Large intestine (tissue), 12 donors: ENCODE results near the gene ZNF155. TPM values are rescaled to one million over a fixed set of nuclear protein-coding genes. Genes with fewer than 3 reads are reported as not detected.
"Not testable (repeated sequence)": the region's sequence is repeated elsewhere in the genome, so short reads cannot be mapped to it uniquely, and the experiment has no call there.

Experiments used
- DNase-seq, 2 donors: peaks; one replicate each; pipeline versions ENCODE4 v3.0.0 to v3.0.0-alpha.2; 2013
- H3K27ac ChIP-seq: one replicate; pipeline ENCODE4 v1.5.1; 2013; ENCODE audit warnings: low read length
- H3K27me3 ChIP-seq: 2 replicates; pipeline ENCODE4 v1.6.1; 2013; ENCODE audit warnings: low read length; ENCODE audit not compliant: control insufficient read depth, insufficient read depth
- H3K36me3 ChIP-seq: 2 replicates; pipeline ENCODE4 v1.6.1; 2013; ENCODE audit warnings: low read length; ENCODE audit not compliant: control insufficient read depth, insufficient read depth
- H3K4me1 ChIP-seq: one replicate; pipeline ENCODE4 v1.6.1; 2013; ENCODE audit warnings: low read length; ENCODE audit not compliant: control insufficient read depth, insufficient read depth
- H3K4me3 ChIP-seq: one replicate; pipeline ENCODE4 v1.5.1; 2013; ENCODE audit warnings: low read length
- H3K9me3 ChIP-seq: one replicate; pipeline ENCODE4 v1.6.1; 2013; ENCODE audit warnings: mild to moderate bottlenecking, low read depth, low read length, moderate library complexity; ENCODE audit not compliant: control insufficient read depth
- whole genome bisulfite sequencing: methylation state at CpG from one replicate; pipeline ENCODE4 v1.1.5; 2013; ENCODE audit warnings: low lambda C conversion rate; ENCODE audit not compliant: insufficient coverage; 5-methylcytosine and 5-hydroxymethylcytosine counted together
- long read RNA-seq, 11 donors: transcript quantifications; one replicate each; lab custom pipeline, GENCODE V29; 2026
- polyA plus RNA-seq: library from polyadenylated mRNA; unstranded; fragments of 120-200 nt; gene quantifications from one replicate; pipeline ENCODE4 v1.2.1, GENCODE V29; 2013

The ZNF155 gene
- 7.7 TPM for polyA plus RNA-seq
- long read RNA-seq, donor 1 = 0 reads
- long read RNA-seq, donor 2, partial matches to known transcripts = 0 of 1 reads
- long read RNA-seq, donor 2, other reads (novel, unspliced or antisense) = 0 of 1 reads
- long read RNA-seq, donor 3, partial matches to known transcripts = 0 of 3 reads
- long read RNA-seq, donor 3, other reads (novel, unspliced or antisense) = 0 of 3 reads
- long read RNA-seq, donor 4, partial matches to known transcripts = 0 of 1 reads
- long read RNA-seq, donor 4, other reads (novel, unspliced or antisense) = 0 of 1 reads
- long read RNA-seq, donor 5, partial matches to known transcripts = 0 of 3 reads
- long read RNA-seq, donor 5, other reads (novel, unspliced or antisense) = 0 of 3 reads
- long read RNA-seq, donor 6, partial matches to known transcripts = 0 of 1 reads
- long read RNA-seq, donor 6, other reads (novel, unspliced or antisense) = 0 of 1 reads
- long read RNA-seq, donor 7, partial matches to known transcripts = 0 of 2 reads
- long read RNA-seq, donor 7, other reads (novel, unspliced or antisense) = 0 of 2 reads
- long read RNA-seq, donor 8, partial matches to known transcripts = 0 of 3 reads
- long read RNA-seq, donor 8, other reads (novel, unspliced or antisense) = 0 of 3 reads
- long read RNA-seq, donor 9 = 0 reads
- long read RNA-seq, donor 10, partial matches to known transcripts = 0 of 2 reads
- long read RNA-seq, donor 10, other reads (novel, unspliced or antisense) = 0 of 2 reads
- long read RNA-seq, donor 11, partial matches to known transcripts = 0 of 3 reads
- long read RNA-seq, donor 11, other reads (novel, unspliced or antisense) = 0 of 3 reads

- H3K4me3 ChIP-seq = peak within 1 kb of the TSS; percentile 65
- WGBS = no CpG with 5 or more reads among the region's 40 CpGs
- no peaks in the 10 kb centered on the region for H3K27me3 ChIP-seq
- peak; percentile 91 to 94 for DNase-seq
- H3K9me3 ChIP-seq = peaks cover 3% of the 10 kb centered on the region
- H3K27ac ChIP-seq = peak within 1 kb of the TSS; percentile 20
- peaks cover 11% of the 10 kb centered on the region for H3K36me3 ChIP-seq
- H3K4me1 ChIP-seq = no peaks in the 10 kb centered on the region
Observed at GRCh38 chr19:43983912-43984686, at the start of gene ZNF155. TSS of gene ZNF155 (plus strand) at chr19:43984188. CDS start at chr19:43988544, 4,356 bp downstream.

GRCh38 chr19:43934985-43935708 lies 48.8 kb upstream of the ZNF155 start, which contains the start of gene ZNF45:
TSS of gene ZNF45 (minus strand) at chr19:43935282. CDS start at chr19:43922185, 13,097 bp downstream.
- DNase-seq = peak; percentile 91 to 95
- H3K27me3 ChIP-seq = no peaks in the 10 kb centered on the region
- H3K9me3 ChIP-seq = no peaks in the 10 kb centered on the region
- H3K27ac ChIP-seq = peak within 1 kb of the TSS; percentile 83
- WGBS = no CpG with 5 or more reads among the region's 42 CpGs
- H3K4me1 ChIP-seq = peaks cover 7% of the 10 kb centered on the region
- peak within 1 kb of the TSS; percentile 78 for H3K4me3 ChIP-seq
- peaks cover 22% of the 10 kb centered on the region for H3K36me3 ChIP-seq

DNA sequence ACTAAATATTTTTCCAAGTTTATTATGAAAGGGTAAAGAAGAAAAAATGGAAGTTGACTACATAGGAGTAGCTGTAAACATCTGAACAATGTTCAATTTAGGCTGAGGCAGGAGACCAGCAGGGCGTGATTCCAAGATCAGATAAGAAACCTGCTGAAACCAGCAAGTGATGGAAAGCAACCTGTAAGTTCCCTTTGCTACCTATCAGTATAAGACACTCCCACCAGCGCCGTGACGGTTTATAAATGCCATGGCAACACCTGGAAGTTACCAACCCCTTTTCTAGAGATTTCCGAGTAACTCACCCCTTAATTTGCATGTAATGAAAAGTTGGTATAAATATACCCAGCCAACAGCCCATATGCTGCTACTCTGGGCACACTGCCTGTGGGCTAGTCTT lies 47.8 kb upstream of the ZNF155 start:
- no peak overlapping the region for H3K27ac ChIP-seq
- H3K27me3 ChIP-seq = no peaks in the 10 kb centered on the region
- no CpG with 5 or more reads among the region's 5 CpGs for WGBS
- no peak for DNase-seq
- peaks cover 15% of the 10 kb centered on the region for H3K36me3 ChIP-seq
- H3K9me3 ChIP-seq = no peaks in the 10 kb centered on the region
- peaks cover 7% of the 10 kb centered on the region for H3K4me1 ChIP-seq
- H3K4me3 ChIP-seq = no peak overlapping the region

- H3K27ac ChIP-seq = no peak overlapping the region
Observed at GRCh38 chr19:43939557-43940260, 44.3 kb upstream of the ZNF155 start.

DNA sequence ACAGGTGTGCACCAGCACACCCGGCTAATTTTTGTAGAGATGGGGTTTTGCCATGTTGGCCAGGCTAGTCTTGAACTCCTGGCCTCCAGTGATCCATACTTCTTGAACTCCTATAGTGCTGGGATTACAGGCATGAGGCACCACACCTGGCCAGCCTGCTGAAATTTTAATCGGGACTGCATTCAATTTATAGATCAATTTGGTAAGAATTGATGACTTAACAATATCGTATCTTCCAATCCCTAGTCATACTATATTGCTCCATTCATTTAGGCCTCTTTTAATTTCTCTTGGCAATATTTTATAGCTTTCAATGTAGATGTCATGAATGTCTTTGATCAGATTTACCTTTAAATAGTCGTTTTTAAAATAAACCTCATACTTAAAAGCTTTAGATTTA lies 43.3 kb upstream of the ZNF155 start:
- H3K36me3 ChIP-seq = no peaks in the 10 kb centered on the region
- H3K4me1 ChIP-seq = no peaks in the 10 kb centered on the region
- WGBS = 80% methylated on average over 3 of the region's 4 CpGs
- no peaks in the 10 kb centered on the region for H3K9me3 ChIP-seq
- no peak overlapping the region for H3K27ac ChIP-seq
- no peak for DNase-seq
- H3K4me3 ChIP-seq = no peak overlapping the region
- no peaks in the 10 kb centered on the region for H3K27me3 ChIP-seq

More at GRCh38 chr19:43939557-43940260, 44.3 kb upstream of the ZNF155 start:
- no peaks in the 10 kb centered on the region for H3K36me3 ChIP-seq
- 83% methylated on average over 2 of the region's 3 CpGs for WGBS
- no peak overlapping the region for H3K4me3 ChIP-seq
- DNase-seq = no peak
- H3K27me3 ChIP-seq = no peaks in the 10 kb centered on the region
- H3K9me3 ChIP-seq = no peaks in the 10 kb centered on the region
- H3K4me1 ChIP-seq = no peaks in the 10 kb centered on the region

DNA sequence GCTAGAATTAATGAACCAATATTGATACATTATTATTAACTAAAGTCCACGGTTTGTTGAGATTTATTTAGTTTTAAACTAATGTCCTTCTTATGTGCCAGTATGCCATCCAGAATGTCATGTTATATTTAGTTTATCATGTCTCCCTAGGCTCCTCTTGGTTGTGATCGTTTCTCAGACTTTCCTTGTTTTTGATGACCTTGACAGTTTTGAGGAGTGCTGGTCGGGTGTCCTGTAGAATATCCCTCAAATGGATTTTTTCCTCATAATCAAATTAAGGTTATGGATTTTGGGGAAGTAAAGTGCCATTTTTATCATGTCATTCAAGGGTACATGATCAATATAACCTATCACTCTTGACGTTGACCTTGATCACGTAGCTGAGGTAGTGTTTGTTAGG lies 42.8 kb upstream of the ZNF155 start:
- no peak overlapping the region for H3K27ac ChIP-seq
- WGBS = 45% methylated on average over 2 of the region's 5 CpGs

GRCh38 chr19:43947412-43947811 lies 36.6 kb upstream of the ZNF155 start:
- H3K27ac ChIP-seq, H3K9me3 ChIP-seq, H3K36me3 ChIP-seq, H3K27me3 ChIP-seq, DNase-seq, H3K4me3 ChIP-seq, H3K4me1 ChIP-seq: not testable (repeated sequence)
- WGBS = no CpG with 5 or more reads among the region's 1 CpG

More for the DNA sequence above, 42.8 kb upstream of the ZNF155 start:
- H3K27me3 ChIP-seq = no peaks in the 10 kb centered on the region
- H3K4me3 ChIP-seq = no peak overlapping the region
- H3K9me3 ChIP-seq = no peaks in the 10 kb centered on the region
- H3K36me3 ChIP-seq = no peaks in the 10 kb centered on the region
- H3K4me1 ChIP-seq = no peaks in the 10 kb centered on the region
- no peak for DNase-seq

DNA sequence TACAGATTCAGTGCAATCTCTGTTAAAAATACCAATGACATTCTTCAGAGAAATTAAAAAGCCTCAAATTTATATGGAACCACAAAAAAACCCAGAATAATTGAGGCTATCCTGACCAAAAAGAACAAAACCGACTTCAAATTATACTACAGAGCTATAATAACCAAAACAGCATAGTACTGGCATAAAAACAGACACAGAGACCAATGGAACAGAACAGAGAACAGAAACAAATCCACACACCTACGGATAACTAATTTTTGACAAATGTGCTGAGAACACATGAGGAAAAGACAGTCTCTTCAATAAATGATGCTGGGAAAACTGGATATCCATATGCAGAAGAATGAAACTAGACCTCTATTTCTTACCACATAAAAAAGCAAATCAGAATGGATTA lies 34.2 kb upstream of the ZNF155 start:
- WGBS = no CpG with 5 or more reads among the region's 2 CpGs

GRCh38 chr19:43950834-43951645 lies 32.9 kb upstream of the ZNF155 start, which contains the start of gene ZNF221:
TSS of gene ZNF221 (plus strand) at chr19:43951228. CDS start at chr19:43962727, 11,499 bp downstream.
- WGBS = 0% methylated on average over 1 of the region's 40 CpGs
- Histone ChIP-seq H3K4me1 (no peaks in the 10 kb centered on the region), H3K27ac (peak within 1 kb of the TSS; percentile 59), H3K4me3 (peak within 1 kb of the TSS; percentile 81), H3K36me3 (peaks cover 9% of the 10 kb centered on the region), H3K9me3 (peaks cover 5% of the 10 kb centered on the region), H3K27me3 (no peaks in the 10 kb centered on the region)
- DNase-seq = peak; percentile 95 to 96

More for the DNA sequence above, 34.2 kb upstream of the ZNF155 start:
- H3K4me3 ChIP-seq, H3K36me3 ChIP-seq, H3K27ac ChIP-seq, H3K27me3 ChIP-seq, H3K4me1 ChIP-seq, H3K9me3 ChIP-seq, DNase-seq: not testable (repeated sequence)
